ENCODE data around the gene ABCC8.

The ABCC8 gene

GRCh38 chr11:17490938-17491337 is 14.3 kb upstream of the ABCC8 start:
- Histone ChIP-seq H3K4me3 (ENCODE audit: low read length in 2 of 2) (no peak overlapping the region), H3K4me1 (ENCODE audit: control insufficient read depth in 2 of 2, insufficient read depth in 2 of 2, low read length in 2 of 2) (no peaks in the 10 kb centered on the region), H3K9me3 (ENCODE audit: control insufficient read depth in 2 of 2, low read length in 2 of 2) (no peaks in the 10 kb centered on the region), H3K36me3 (ENCODE audit: control insufficient read depth in 2 of 2, insufficient read depth in 2 of 2, low read length in 2 of 2) (no peaks in the 10 kb centered on the region), H3K27me3 (ENCODE audit: control insufficient read depth in 2 of 2, insufficient read depth in 2 of 2, low read length in 2 of 2) (no peaks in the 10 kb centered on the region), H3K9ac (ENCODE audit: low read depth in 1 of 2, low read length in 2 of 2) (no peak overlapping the region), H3K27ac (ENCODE audit: low read depth in 2 of 2, low read length in 2 of 2) (no peak overlapping the region)

GRCh38 chr11:17490232-17490631 is 13.6 kb upstream of the ABCC8 start:
- no peaks in the 10 kb centered on the region for H3K4me1 ChIP-seq (ENCODE audit: control insufficient read depth in 2 of 2, insufficient read depth in 2 of 2, low read length in 2 of 2)
- no peak overlapping the region for H3K4me3 ChIP-seq (ENCODE audit: low read length in 2 of 2)
- no peaks in the 10 kb centered on the region for H3K9me3 ChIP-seq (ENCODE audit: control insufficient read depth in 2 of 2, low read length in 2 of 2)
- H3K27ac ChIP-seq (ENCODE audit: low read depth in 2 of 2, low read length in 2 of 2): no peak overlapping the region
- H3K27me3 ChIP-seq (ENCODE audit: control insufficient read depth in 2 of 2, insufficient read depth in 2 of 2, low read length in 2 of 2): no peaks in the 10 kb centered on the region
- H3K36me3 ChIP-seq (ENCODE audit: control insufficient read depth in 2 of 2, insufficient read depth in 2 of 2, low read length in 2 of 2): no peaks in the 10 kb centered on the region
- H3K9ac ChIP-seq (ENCODE audit: low read depth in 1 of 2, low read length in 2 of 2): no peak overlapping the region

GRCh38 chr11:17489751-17490150 is 13.1 kb upstream of the ABCC8 start:
- H3K36me3 ChIP-seq (ENCODE audit: control insufficient read depth in 2 of 2, insufficient read depth in 2 of 2, low read length in 2 of 2): no peaks in the 10 kb centered on the region
- H3K27me3 ChIP-seq (ENCODE audit: control insufficient read depth in 2 of 2, insufficient read depth in 2 of 2, low read length in 2 of 2): no peaks in the 10 kb centered on the region
- H3K4me1 ChIP-seq (ENCODE audit: control insufficient read depth in 2 of 2, insufficient read depth in 2 of 2, low read length in 2 of 2): no peaks in the 10 kb centered on the region
- H3K9me3 ChIP-seq (ENCODE audit: control insufficient read depth in 2 of 2, low read length in 2 of 2): no peaks in the 10 kb centered on the region
- H3K9ac ChIP-seq (ENCODE audit: low read depth in 1 of 2, low read length in 2 of 2): no peak overlapping the region
- H3K27ac ChIP-seq (ENCODE audit: low read depth in 2 of 2, low read length in 2 of 2): no peak overlapping the region
- H3K4me3 ChIP-seq (ENCODE audit: low read length in 2 of 2): no peak overlapping the region

- Histone ChIP-seq H3K4me1 (ENCODE audit: control insufficient read depth in 2 of 2, insufficient read depth in 2 of 2, low read length in 2 of 2) (no peaks in the 10 kb centered on the region), H3K4me3 (ENCODE audit: low read length in 2 of 2) (no peak overlapping the region), H3K36me3 (ENCODE audit: control insufficient read depth in 2 of 2, insufficient read depth in 2 of 2, low read length in 2 of 2) (no peaks in the 10 kb centered on the region), H3K9me3 (ENCODE audit: control insufficient read depth in 2 of 2, low read length in 2 of 2) (no peaks in the 10 kb centered on the region), H3K9ac (ENCODE audit: low read depth in 1 of 2, low read length in 2 of 2) (no peak overlapping the region), H3K27ac (ENCODE audit: low read depth in 2 of 2, low read length in 2 of 2) (no peak overlapping the region), H3K27me3 (ENCODE audit: control insufficient read depth in 2 of 2, insufficient read depth in 2 of 2, low read length in 2 of 2) (no peaks in the 10 kb centered on the region)
Observed at GRCh38 chr11:17488563-17488962, 11.9 kb upstream of the ABCC8 start.

- no peaks in the 10 kb centered on the region for H3K36me3 ChIP-seq (ENCODE audit: control insufficient read depth in 2 of 2, insufficient read depth in 2 of 2, low read length in 2 of 2)
- no peak overlapping the region for H3K4me3 ChIP-seq (ENCODE audit: low read length in 2 of 2)
- H3K27me3 ChIP-seq (ENCODE audit: control insufficient read depth in 2 of 2, insufficient read depth in 2 of 2, low read length in 2 of 2): no peaks in the 10 kb centered on the region
- no peak overlapping the region for H3K9ac ChIP-seq (ENCODE audit: low read depth in 1 of 2, low read length in 2 of 2)
- H3K4me1 ChIP-seq (ENCODE audit: control insufficient read depth in 2 of 2, insufficient read depth in 2 of 2, low read length in 2 of 2): no peaks in the 10 kb centered on the region
- H3K9me3 ChIP-seq (ENCODE audit: control insufficient read depth in 2 of 2, low read length in 2 of 2): no peaks in the 10 kb centered on the region
- no peak overlapping the region for H3K27ac ChIP-seq (ENCODE audit: low read depth in 2 of 2, low read length in 2 of 2)
Observed at GRCh38 chr11:17486646-17487045, 10.0 kb upstream of the ABCC8 start.

DNA sequence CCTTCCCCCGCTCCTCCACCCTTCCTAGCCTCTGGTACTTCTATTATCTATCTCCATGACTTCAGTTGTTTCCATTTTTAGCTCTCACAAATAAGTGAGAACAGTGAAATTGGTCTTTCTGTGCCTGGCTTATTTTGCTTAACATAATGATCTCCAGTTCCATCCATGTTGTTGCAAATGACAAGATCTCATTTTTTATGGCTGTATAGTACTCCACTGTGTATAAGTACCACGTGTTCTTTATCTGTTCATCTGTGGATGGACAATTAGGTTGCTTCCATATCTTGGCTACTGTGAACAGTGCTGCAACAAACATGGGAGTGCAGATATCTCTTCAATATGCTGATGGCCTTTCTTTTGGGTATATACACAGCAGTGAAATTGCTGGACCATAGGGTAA is 6.9 kb upstream of the ABCC8 start:
- no peak overlapping the region for H3K4me3 ChIP-seq (ENCODE audit: low read length in 2 of 2)
- H3K36me3 ChIP-seq (ENCODE audit: control insufficient read depth in 2 of 2, insufficient read depth in 2 of 2, low read length in 2 of 2): no peaks in the 10 kb centered on the region
- no peak overlapping the region for H3K27ac ChIP-seq (ENCODE audit: low read depth in 2 of 2, low read length in 2 of 2)
- H3K9ac ChIP-seq (ENCODE audit: low read depth in 1 of 2, low read length in 2 of 2): no peak overlapping the region
- peaks cover 0 to 3% of the 10 kb centered on the region in 2 donors for H3K27me3 ChIP-seq (ENCODE audit: control insufficient read depth in 2 of 2, insufficient read depth in 2 of 2, low read length in 2 of 2)
- no peaks in the 10 kb centered on the region for H3K9me3 ChIP-seq (ENCODE audit: control insufficient read depth in 2 of 2, low read length in 2 of 2)
- H3K4me1 ChIP-seq (ENCODE audit: control insufficient read depth in 2 of 2, insufficient read depth in 2 of 2, low read length in 2 of 2): peaks cover 0 to 3% of the 10 kb centered on the region in 2 donors

DNA sequence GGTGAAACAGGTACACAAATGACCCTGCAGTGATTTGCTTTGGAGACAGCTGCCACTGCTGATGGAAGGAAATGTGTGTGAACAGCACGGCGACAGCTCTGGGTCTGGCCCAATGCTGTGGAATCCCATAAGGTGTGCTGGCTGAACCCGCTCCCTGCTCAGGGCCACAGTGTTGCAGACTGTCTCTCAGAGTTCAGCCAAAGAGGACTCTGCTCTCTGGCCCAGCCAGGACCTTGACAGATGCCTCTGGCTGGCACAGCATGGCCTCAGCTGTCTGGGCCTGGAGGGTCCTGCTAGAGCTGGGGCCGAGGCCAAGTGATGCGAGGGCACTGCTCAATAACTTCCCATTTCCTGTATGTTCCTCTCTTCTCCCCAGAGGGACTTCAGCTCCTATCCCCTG is 5.3 kb upstream of the ABCC8 start:
- H3K27ac ChIP-seq (ENCODE audit: low read depth in 2 of 2, low read length in 2 of 2): no peak overlapping the region
- no peaks in the 10 kb centered on the region for H3K36me3 ChIP-seq (ENCODE audit: control insufficient read depth in 2 of 2, insufficient read depth in 2 of 2, low read length in 2 of 2)
- H3K4me1 ChIP-seq (ENCODE audit: control insufficient read depth in 2 of 2, insufficient read depth in 2 of 2, low read length in 2 of 2): peaks cover 0 to 3% of the 10 kb centered on the region in 2 donors
- no peak overlapping the region for H3K9ac ChIP-seq (ENCODE audit: low read depth in 1 of 2, low read length in 2 of 2)
- no peak overlapping the region for H3K4me3 ChIP-seq (ENCODE audit: low read length in 2 of 2)
- peaks cover 13 to 14% of the 10 kb centered on the region in 2 donors for H3K27me3 ChIP-seq (ENCODE audit: control insufficient read depth in 2 of 2, insufficient read depth in 2 of 2, low read length in 2 of 2)
- no peaks in the 10 kb centered on the region for H3K9me3 ChIP-seq (ENCODE audit: control insufficient read depth in 2 of 2, low read length in 2 of 2)

GRCh38 chr11:17479284-17480214 is 2.9 kb upstream of the ABCC8 start:
- H3K4me1 ChIP-seq (ENCODE audit: control insufficient read depth in 2 of 2, insufficient read depth in 2 of 2, low read length in 2 of 2): peaks cover 0 to 3% of the 10 kb centered on the region in 2 donors
- H3K4me3 ChIP-seq (ENCODE audit: low read length in 2 of 2): peak overlapping the region in 1 of 2 donors; percentile 10
- H3K27me3 ChIP-seq (ENCODE audit: control insufficient read depth in 2 of 2, insufficient read depth in 2 of 2, low read length in 2 of 2): peaks cover 28 to 34% of the 10 kb centered on the region in 2 donors
- no peak overlapping the region for H3K9ac ChIP-seq (ENCODE audit: low read depth in 1 of 2, low read length in 2 of 2)
- H3K36me3 ChIP-seq (ENCODE audit: control insufficient read depth in 2 of 2, insufficient read depth in 2 of 2, low read length in 2 of 2): no peaks in the 10 kb centered on the region
- H3K9me3 ChIP-seq (ENCODE audit: control insufficient read depth in 2 of 2, low read length in 2 of 2): no peaks in the 10 kb centered on the region
- no peak overlapping the region for H3K27ac ChIP-seq (ENCODE audit: low read depth in 2 of 2, low read length in 2 of 2)

DNA sequence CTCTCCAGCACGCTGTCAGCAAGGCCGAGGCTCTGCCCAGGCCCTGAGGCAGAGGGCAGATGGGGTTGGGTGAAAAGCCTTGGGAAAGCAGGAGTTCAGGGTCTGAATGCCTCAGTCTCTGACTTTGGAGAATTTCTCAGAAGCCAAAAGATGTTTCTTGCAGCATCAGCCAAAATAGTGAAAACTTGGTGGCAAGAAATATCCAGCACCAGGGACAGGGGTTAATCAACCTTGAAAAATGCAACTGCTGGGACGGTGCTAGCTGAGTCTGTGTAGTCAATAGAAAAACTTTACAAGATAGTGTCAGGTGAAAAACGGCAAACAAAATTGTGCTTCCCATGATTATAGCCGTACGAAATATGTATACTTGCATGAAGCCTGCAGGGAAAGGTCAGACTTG is 1.4 kb upstream of the ABCC8 start:
- Histone ChIP-seq H3K4me1 (ENCODE audit: control insufficient read depth in 2 of 2, insufficient read depth in 2 of 2, low read length in 2 of 2) (peaks cover 0 to 3% of the 10 kb centered on the region in 2 donors), H3K4me3 (ENCODE audit: low read length in 2 of 2) (no peak overlapping the region), H3K36me3 (ENCODE audit: control insufficient read depth in 2 of 2, insufficient read depth in 2 of 2, low read length in 2 of 2) (no peaks in the 10 kb centered on the region), H3K27me3 (ENCODE audit: control insufficient read depth in 2 of 2, insufficient read depth in 2 of 2, low read length in 2 of 2) (peaks cover 38 to 46% of the 10 kb centered on the region in 2 donors), H3K9ac (ENCODE audit: low read depth in 1 of 2, low read length in 2 of 2) (no peak overlapping the region), H3K9me3 (ENCODE audit: control insufficient read depth in 2 of 2, low read length in 2 of 2) (no peaks in the 10 kb centered on the region), H3K27ac (ENCODE audit: low read depth in 2 of 2, low read length in 2 of 2) (no peak overlapping the region)

GRCh38 chr11:17477361-17477760 is 716 bp upstream of the ABCC8 start:
- Histone ChIP-seq H3K27ac (ENCODE audit: low read depth in 2 of 2, low read length in 2 of 2) (no peak overlapping the region), H3K4me3 (ENCODE audit: low read length in 2 of 2) (no peak overlapping the region), H3K4me1 (ENCODE audit: control insufficient read depth in 2 of 2, insufficient read depth in 2 of 2, low read length in 2 of 2) (peaks cover 0 to 3% of the 10 kb centered on the region in 2 donors), H3K27me3 (ENCODE audit: control insufficient read depth in 2 of 2, insufficient read depth in 2 of 2, low read length in 2 of 2) (peaks cover 38 to 50% of the 10 kb centered on the region in 2 donors), H3K9ac (ENCODE audit: low read depth in 1 of 2, low read length in 2 of 2) (no peak overlapping the region), H3K9me3 (ENCODE audit: control insufficient read depth in 2 of 2, low read length in 2 of 2) (no peaks in the 10 kb centered on the region), H3K36me3 (ENCODE audit: control insufficient read depth in 2 of 2, insufficient read depth in 2 of 2, low read length in 2 of 2) (no peaks in the 10 kb centered on the region)
